ENCODE results near the gene TLE5. TPM values are rescaled to one million over a fixed set of nuclear protein-coding genes. Genes with fewer than 3 reads are reported as not detected.
"Not testable (repeated sequence)": the region's sequence is repeated elsewhere in the genome, so short reads cannot be mapped to it uniquely, and the experiment has no call there.

TLE5 gene
- total RNA-seq, 6 experiments from 2014 or later = 119 to 198 (median 152) TPM

GRCh38 chr19:3053780-3054179 is 8.5 kb downstream of the TLE5 start:
- Histone ChIP-seq H3K9me3 (no peaks in the 10 kb centered on the region), H3K27ac (no peak overlapping the region), H3K27me3 (no peaks in the 10 kb centered on the region), H3K4me1 (peaks cover 0 to 16% (median 7%) of the 10 kb centered on the region in 4 donors), H3K36me3 (peaks cover 0 to 23% (median 12%) of the 10 kb centered on the region in 4 donors), H3K4me3 (no peak overlapping the region)
- DNase-seq (no peak), ATAC-seq (no peak)
- intact Hi-C loops (cut with DNase I) = no loop called here
- 60% methylated on average over 3 of the region's 21 CpGs for WGBS (ENCODE audit: insufficient coverage, low coverage, low lambda C conversion rate, missing lambda C conversion rate)
- no peak for TF ChIP-seq CTCF (IDR thresholded peaks at IDR 0.05)
- no peak for TF ChIP-seq POLR2A (IDR thresholded peaks at IDR 0.05)

- DNase-seq (no peak), ATAC-seq (no peak)
- no peaks in the 10 kb centered on the region for H3K9me3 ChIP-seq
- WGBS (ENCODE audit: insufficient coverage, low coverage, low lambda C conversion rate, missing lambda C conversion rate) = 54% methylated on average over 4 of the region's 15 CpGs
- TF ChIP-seq POLR2A (IDR thresholded peaks at IDR 0.05) (no peak), CTCF (IDR thresholded peaks at IDR 0.05) (no peak)
- no peak overlapping the region for H3K4me3 ChIP-seq
- intact Hi-C loops (cut with DNase I) = no loop called here
- peaks cover 0 to 21% (median 10%) of the 10 kb centered on the region in 4 donors for H3K36me3 ChIP-seq
- H3K27me3 ChIP-seq = no peaks in the 10 kb centered on the region
- H3K27ac ChIP-seq = no peak overlapping the region
- peaks cover 0 to 16% (median 7%) of the 10 kb centered on the region in 4 donors for H3K4me1 ChIP-seq
Measured at GRCh38 chr19:3053218-3053621, 9.1 kb downstream of the TLE5 start.

GRCh38 chr19:3050016-3050415 is 12.3 kb downstream of the TLE5 start:
- H3K27me3 ChIP-seq; ATAC-seq; H3K9me3 ChIP-seq; intact Hi-C loops (cut with DNase I); H3K4me1 ChIP-seq; H3K27ac ChIP-seq; H3K4me3 ChIP-seq; DNase-seq: not testable (repeated sequence)
- peaks cover 0 to 12% (median 4%) of the 10 kb centered on the region in 4 donors for H3K36me3 ChIP-seq
- WGBS (ENCODE audit: insufficient coverage, low coverage, low lambda C conversion rate, missing lambda C conversion rate) = 87% methylated on average over 7 of the region's 7 CpGs

GRCh38 chr19:3049089-3049488 is 13.2 kb downstream of the TLE5 start:
- no peak for DNase-seq
- intact Hi-C loops (cut with DNase I) = no loop called here
- Histone ChIP-seq H3K4me3 (no peak overlapping the region), H3K4me1 (peaks cover 0 to 6% (median 0%) of the 10 kb centered on the region in 4 donors), H3K9me3 (no peaks in the 10 kb centered on the region), H3K27ac (no peak overlapping the region), H3K36me3 (peaks cover 0 to 3% (median 0%) of the 10 kb centered on the region in 4 donors), H3K27me3 (no peaks in the 10 kb centered on the region)
- ATAC-seq = no peak
- WGBS (ENCODE audit: insufficient coverage, low coverage, low lambda C conversion rate, missing lambda C conversion rate) = 80% methylated on average over 3 of the region's 3 CpGs
- TF ChIP-seq POLR2A (IDR thresholded peaks at IDR 0.05) (no peak), CTCF (IDR thresholded peaks at IDR 0.05) (no peak)

- no peaks in the 10 kb centered on the region for H3K36me3 ChIP-seq
- whole genome bisulfite sequencing (ENCODE audit: insufficient coverage, low coverage, low lambda C conversion rate, missing lambda C conversion rate) = 83% methylated on average over 5 of the region's 5 CpGs
- H3K9me3 ChIP-seq = no peaks in the 10 kb centered on the region
- peaks cover 0 to 6% (median 0%) of the 10 kb centered on the region in 4 donors for H3K4me1 ChIP-seq
- H3K27me3 ChIP-seq = no peaks in the 10 kb centered on the region
- intact Hi-C loops (cut with DNase I) = no loop called here
- H3K27ac ChIP-seq = no peak overlapping the region
- no peak overlapping the region for H3K4me3 ChIP-seq
- no peak for TF ChIP-seq CTCF (IDR thresholded peaks at IDR 0.05)
- no peak for TF ChIP-seq POLR2A (IDR thresholded peaks at IDR 0.05)
- ATAC-seq = no peak
- DNase-seq = no peak
Measured at GRCh38 chr19:3048190-3048533, 14.1 kb downstream of the TLE5 start.
